ENCODE measurements around the gene INS. TPM values are rescaled to one million over a fixed set of nuclear protein-coding genes. Genes with fewer than 3 reads are reported as not detected.

The INS gene
- total and polyA plus RNA-seq, 2 of the 4 experiments (the other 2 are of a cell fraction): not detected

DNA sequence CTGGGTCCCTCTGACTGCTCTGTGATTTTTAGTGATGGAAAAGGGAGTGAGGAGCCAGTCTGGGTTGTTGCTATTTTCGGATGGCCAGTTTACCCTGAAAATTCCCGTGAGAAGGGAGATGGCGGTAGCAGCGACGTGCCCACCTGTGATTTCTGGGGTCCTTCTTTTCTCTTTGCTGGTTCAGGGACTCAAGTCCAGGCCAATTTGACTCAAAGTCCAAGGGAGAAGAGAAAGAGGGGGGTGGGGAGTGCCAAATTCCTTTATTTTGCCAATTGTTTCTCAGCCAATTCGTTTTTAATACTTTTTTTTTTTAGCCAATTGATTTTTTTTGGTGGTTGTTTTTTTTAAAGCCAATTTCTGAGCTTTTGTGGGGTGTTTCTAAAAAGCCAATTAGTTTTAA, 28.8 kb downstream of the INS start:
- dilution Hi-C loops (cut with HindIII; ENCODE audit: low sequenced_read_pairs, unreplicated experiment) (no loop called here), in situ Hi-C loops (cut with MboI; ENCODE audit: low sequenced_read_pairs) (no loop called here), intact Hi-C loops (cut with micrococcal nuclease) (no loop called here)
- H3K18ac ChIP-seq (ENCODE audit: low read depth, low read length): no peak overlapping the region
- no peak overlapping the region for H2BK120ac ChIP-seq (ENCODE audit: low read depth, low read length)
- H3K56ac ChIP-seq (ENCODE audit: extremely low read depth, insufficient read depth, low read length): no peak overlapping the region
- H4K5ac ChIP-seq (ENCODE audit: low read depth, low read length): no peak overlapping the region
- no peak overlapping the region for H3K27ac ChIP-seq (ENCODE audit: insufficient read depth, low read length)
- H3K79me1 ChIP-seq (ENCODE audit: low read depth in 1 of 2, low read length in 2 of 2): peaks cover 0 to 9% of the 10 kb centered on the region in 2 experiments; a peak in 2 of 4 replicates
- no peak overlapping the region for H2AK9ac ChIP-seq (replicated peaks; ENCODE audit: low read depth, low read length, poor library complexity)
- CTCF ChIA-PET: interaction anchor here (0.9 kb wide), 1 partner anchor 24 kb away, joined by 3 read pairs; no protein-coding TSS in a partner anchor
- H3K9me3 ChIP-seq (ENCODE audit: control insufficient read depth, insufficient read depth, low read length): no peaks in the 10 kb centered on the region
- peaks cover 2% of the 10 kb centered on the region; the same call in 1 of the 2 replicates for H3K36me3 ChIP-seq (ENCODE audit: control insufficient read depth, insufficient read depth, low read length)
- no peaks in the 10 kb centered on the region for H3K4me1 ChIP-seq (ENCODE audit: control insufficient read depth, insufficient read depth, low read length)
- H3K4me3 ChIP-seq (ENCODE audit: insufficient read depth, low read depth, low read length): no peak overlapping the region
- TF ChIP-seq MXI1 (IDR thresholded peaks at IDR 0.05; ENCODE audit: borderline replicate concordance, low read depth, low read length) (no peak), MAFK (IDR thresholded peaks at IDR 0.05; ENCODE audit: low read depth, low read length) (no peak), RCOR1 (IDR thresholded peaks at IDR 0.05; ENCODE audit: insufficient replicate concordance, low read length) (no peak), MAZ (IDR thresholded peaks at IDR 0.05; ENCODE audit: borderline replicate concordance, low read depth, low read length) (no peak), POLR2A (IDR thresholded peaks at IDR 0.05; ENCODE audit: low read depth, low read length) (no peak), CEBPB (IDR thresholded peaks at IDR 0.05; ENCODE audit: low read depth, low read length) (no peak)
- TF ChIP-seq, protein P1, sequence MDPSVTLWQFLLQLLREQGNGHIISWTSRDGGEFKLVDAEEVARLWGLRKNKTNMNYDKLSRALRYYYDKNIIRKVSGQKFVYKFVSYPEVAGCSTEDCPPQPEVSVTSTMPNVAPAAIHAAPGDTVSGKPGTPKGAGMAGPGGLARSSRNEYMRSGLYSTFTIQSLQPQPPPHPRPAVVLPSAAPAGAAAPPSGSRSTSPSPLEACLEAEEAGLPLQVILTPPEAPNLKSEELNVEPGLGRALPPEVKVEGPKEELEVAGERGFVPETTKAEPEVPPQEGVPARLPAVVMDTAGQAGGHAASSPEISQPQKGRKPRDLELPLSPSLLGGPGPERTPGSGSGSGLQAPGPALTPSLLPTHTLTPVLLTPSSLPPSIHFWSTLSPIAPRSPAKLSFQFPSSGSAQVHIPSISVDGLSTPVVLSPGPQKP (IDR thresholded peaks at IDR 0.05; ENCODE audit: borderline replicate concordance, low read depth, low read length): no peak
- TF ChIP-seq, protein P2, sequence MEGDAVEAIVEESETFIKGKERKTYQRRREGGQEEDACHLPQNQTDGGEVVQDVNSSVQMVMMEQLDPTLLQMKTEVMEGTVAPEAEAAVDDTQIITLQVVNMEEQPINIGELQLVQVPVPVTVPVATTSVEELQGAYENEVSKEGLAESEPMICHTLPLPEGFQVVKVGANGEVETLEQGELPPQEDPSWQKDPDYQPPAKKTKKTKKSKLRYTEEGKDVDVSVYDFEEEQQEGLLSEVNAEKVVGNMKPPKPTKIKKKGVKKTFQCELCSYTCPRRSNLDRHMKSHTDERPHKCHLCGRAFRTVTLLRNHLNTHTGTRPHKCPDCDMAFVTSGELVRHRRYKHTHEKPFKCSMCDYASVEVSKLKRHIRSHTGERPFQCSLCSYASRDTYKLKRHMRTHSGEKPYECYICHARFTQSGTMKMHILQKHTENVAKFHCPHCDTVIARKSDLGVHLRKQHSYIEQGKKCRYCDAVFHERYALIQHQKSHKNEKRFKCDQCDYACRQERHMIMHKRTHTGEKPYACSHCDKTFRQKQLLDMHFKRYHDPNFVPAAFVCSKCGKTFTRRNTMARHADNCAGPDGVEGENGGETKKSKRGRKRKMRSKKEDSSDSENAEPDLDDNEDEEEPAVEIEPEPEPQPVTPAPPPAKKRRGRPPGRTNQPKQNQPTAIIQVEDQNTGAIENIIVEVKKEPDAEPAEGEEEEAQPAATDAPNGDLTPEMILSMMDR (conservative IDR thresholded peaks at IDR 0.05; ENCODE audit: low read depth, low read length): no peak
- H2AFZ ChIP-seq (replicated peaks; ENCODE audit: low read length, poor library complexity): no peak overlapping the region
- H3K27me3 ChIP-seq (ENCODE audit: control insufficient read depth, insufficient read depth, low read length): peaks cover 20% of the 10 kb centered on the region; the same call in 1 of the 2 replicates
- H2AK5ac ChIP-seq (ENCODE audit: low read depth, low read length): no peak overlapping the region
- no peak overlapping the region for H2BK20ac ChIP-seq (ENCODE audit: low read depth, low read length)
- H3K14ac ChIP-seq (replicated peaks; ENCODE audit: low read depth, low read length): no peak overlapping the region
- no peak overlapping the region for H2BK15ac ChIP-seq (ENCODE audit: low read depth, low read length)
- no peak overlapping the region for H3K4ac ChIP-seq (ENCODE audit: low read depth, low read length)
- POLR2A ChIA-PET (ENCODE audit: unreplicated experiment): no interaction called here
- H2BK5ac ChIP-seq (ENCODE audit: low read depth, low read length, poor library complexity, severe bottlenecking): no peak overlapping the region
- DNase-seq (no peak), ATAC-seq (ENCODE audit: low read depth) (no peak)
- peaks cover 26% of the 10 kb centered on the region for H4K20me1 ChIP-seq (ENCODE audit: insufficient read depth, low read length)
- no CpG with 5 or more reads among the region's 6 CpGs for WGBS, 2 experiments (ENCODE audit: extremely low coverage in 2 of 2, insufficient read length in 1 of 2)
- no TSS peak for BruUV-seq (replicated peaks)
- peaks cover 7% of the 10 kb centered on the region for H3K9me1 ChIP-seq (ENCODE audit: insufficient read depth, low read length)
- H4K8ac ChIP-seq (ENCODE audit: low read depth in 2 of 2, low read length in 2 of 2): no peak overlapping the region
- H3K23ac ChIP-seq (ENCODE audit: low read depth, low read length): no peak overlapping the region
- no peak overlapping the region for H3K4me2 ChIP-seq (ENCODE audit: low read depth, low read length)
- H4K91ac ChIP-seq (ENCODE audit: insufficient read depth, low read depth, low read length): no peak overlapping the region
- H3K9ac ChIP-seq (ENCODE audit: low read depth, low read length): no peak overlapping the region

All from IMR-90 (cell line).